ENCODE data around the gene EGFL7. TPM values are rescaled to one million over a fixed set of nuclear protein-coding genes. Genes with fewer than 3 reads are reported as not detected.

The EGFL7 gene
- total and polyA plus RNA-seq, 3 donors from 2014 or later = 68.5 to 106 (median 101) TPM

GRCh38 chr9:136674786-136675349 lies 12.2 kb downstream of the EGFL7 start:
- Histone ChIP-seq H3K27me3 (no peaks in the 10 kb centered on the region), H3K4me1 (no peaks in the 10 kb centered on the region), H3K9me3 (no peaks in the 10 kb centered on the region), H3K27ac (no peak overlapping the region), H3K36me3 (ENCODE audit: low read depth, missing control alignments) (no peaks in the 10 kb centered on the region), H3K4me3 (no peak overlapping the region)
- 77 to 88% methylated on average over 8 to 11 of the region's 11 CpGs for WGBS, 2 donors
- no peak for TF ChIP-seq CTCF (IDR thresholded peaks at IDR 0.05)
- no peak for TF ChIP-seq POLR2A (IDR thresholded peaks at IDR 0.05)
- intact Hi-C loops (cut with DNase I; ENCODE audit: low total_unique reads) = no loop called here
- no peak for DNase-seq

- intact Hi-C loops (cut with DNase I; ENCODE audit: low total_unique reads) = no loop called here
- H3K9me3 ChIP-seq = no peaks in the 10 kb centered on the region
- WGBS, 2 donors = 80 to 93% methylated on average over 4 to 16 of the region's 16 CpGs
- no peak overlapping the region for H3K27ac ChIP-seq
- no peaks in the 10 kb centered on the region for H3K27me3 ChIP-seq
- no peak for TF ChIP-seq CTCF (IDR thresholded peaks at IDR 0.05)
- no peak for TF ChIP-seq POLR2A (IDR thresholded peaks at IDR 0.05)
- H3K4me3 ChIP-seq = no peak overlapping the region
- no peaks in the 10 kb centered on the region for H3K4me1 ChIP-seq
- DNase-seq = no peak
- H3K36me3 ChIP-seq (ENCODE audit: low read depth, missing control alignments) = no peaks in the 10 kb centered on the region
These were observed 13.0 kb downstream of the EGFL7 start for GRCh38 chr9:136675477-136676296.

GRCh38 chr9:136676297-136676794 lies 13.6 kb downstream of the EGFL7 start:
- H3K4me1 ChIP-seq = no peaks in the 10 kb centered on the region
- no peak overlapping the region for H3K4me3 ChIP-seq
- H3K27me3 ChIP-seq = no peaks in the 10 kb centered on the region
- no peak for DNase-seq
- intact Hi-C loops (cut with DNase I; ENCODE audit: low total_unique reads) = no loop called here
- H3K9me3 ChIP-seq = no peaks in the 10 kb centered on the region
- H3K27ac ChIP-seq = no peak overlapping the region
- 80 to 97% methylated on average over 1 to 13 of the region's 13 CpGs for WGBS, 2 donors
- H3K36me3 ChIP-seq (ENCODE audit: low read depth, missing control alignments) = no peaks in the 10 kb centered on the region
- TF ChIP-seq POLR2A (IDR thresholded peaks at IDR 0.05) (no peak), CTCF (IDR thresholded peaks at IDR 0.05) (no peak)

- H3K36me3 ChIP-seq (ENCODE audit: low read depth, missing control alignments) = no peaks in the 10 kb centered on the region
- no peak for DNase-seq
- TF ChIP-seq POLR2A (IDR thresholded peaks at IDR 0.05) (no peak), CTCF (IDR thresholded peaks at IDR 0.05) (no peak)
- H3K4me3 ChIP-seq = no peak overlapping the region
- no peaks in the 10 kb centered on the region for H3K27me3 ChIP-seq
- intact Hi-C loops (cut with DNase I; ENCODE audit: low total_unique reads) = no loop called here
- no peaks in the 10 kb centered on the region for H3K9me3 ChIP-seq
- 90 to 91% methylated on average over 19 to 45 of the region's 46 CpGs for WGBS, 2 donors
- H3K4me1 ChIP-seq = no peaks in the 10 kb centered on the region
- H3K27ac ChIP-seq = no peak overlapping the region
These were observed 14.4 kb downstream of the EGFL7 start for GRCh38 chr9:136676920-136677686.
